NCI-H146 treated with DMSO at 0.1 percent for 48 hours (cell line): ENCODE measurements around the gene MLLT3.

ENCODE experiments used
- DNase-seq: peaks from one replicate; lab custom pipeline; 2025; ENCODE audit not compliant: unreplicated experiment; lab: John Stamatoyannopoulos, UW

The MLLT3 gene

DNA sequence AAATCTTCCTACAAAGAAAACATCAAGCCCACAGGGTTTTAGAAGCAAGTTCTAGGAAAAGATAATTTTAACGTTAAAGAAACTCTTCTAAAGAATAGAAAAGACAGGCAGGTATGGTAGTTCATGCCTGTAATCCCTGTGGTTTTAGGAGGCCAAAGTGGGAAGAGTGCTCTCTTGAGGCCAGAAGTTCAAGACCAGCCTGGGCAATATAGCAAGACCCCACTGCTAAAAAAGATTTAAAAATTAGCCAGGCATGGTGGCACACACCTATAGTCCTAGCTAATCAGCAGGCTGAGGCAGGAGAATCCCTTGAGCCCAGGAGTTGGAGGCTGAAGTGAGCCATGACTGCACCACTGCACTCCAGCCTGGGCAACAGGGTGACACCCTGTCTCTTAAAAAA is 193.3 kb downstream of the MLLT3 start:
- no peak for DNase-seq

DNA sequence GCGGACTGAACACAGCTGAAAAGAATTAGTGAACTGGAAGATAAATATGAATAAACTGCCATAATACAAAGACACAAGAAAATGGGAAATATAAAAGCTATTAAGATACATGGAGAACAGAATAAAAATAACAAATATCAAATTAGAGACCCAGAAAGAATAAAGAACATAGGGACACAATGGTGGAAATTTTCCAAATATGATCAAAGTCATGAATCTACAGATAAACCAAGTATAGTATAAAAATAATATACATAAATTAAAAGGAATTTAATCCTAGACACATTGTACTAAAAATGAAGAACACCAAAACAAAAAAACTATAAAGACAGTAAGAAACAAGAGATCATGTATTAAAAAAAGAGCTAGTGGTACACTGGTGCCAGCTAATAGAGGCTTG is 194.9 kb downstream of the MLLT3 start:
- no peak for DNase-seq

DNA sequence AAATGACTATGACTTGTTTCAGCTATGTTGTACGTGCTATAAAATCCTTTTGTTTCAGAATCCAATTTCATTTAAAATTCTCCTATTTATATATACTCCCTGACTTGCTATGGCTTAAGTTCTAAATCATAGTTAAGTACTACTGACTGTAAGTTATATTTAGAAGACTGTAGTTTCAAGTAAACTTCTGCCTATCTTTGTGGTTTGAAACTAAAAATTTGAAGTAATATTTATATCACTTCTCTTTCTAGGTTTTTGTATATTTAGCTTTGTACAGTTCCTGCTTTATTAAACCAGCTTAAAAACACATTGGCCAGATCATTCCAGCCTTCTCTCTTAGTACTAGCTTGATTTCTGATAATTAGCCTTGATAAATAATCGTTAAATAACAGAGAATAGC is 196.3 kb downstream of the MLLT3 start:
- DNase-seq: no peak

DNA sequence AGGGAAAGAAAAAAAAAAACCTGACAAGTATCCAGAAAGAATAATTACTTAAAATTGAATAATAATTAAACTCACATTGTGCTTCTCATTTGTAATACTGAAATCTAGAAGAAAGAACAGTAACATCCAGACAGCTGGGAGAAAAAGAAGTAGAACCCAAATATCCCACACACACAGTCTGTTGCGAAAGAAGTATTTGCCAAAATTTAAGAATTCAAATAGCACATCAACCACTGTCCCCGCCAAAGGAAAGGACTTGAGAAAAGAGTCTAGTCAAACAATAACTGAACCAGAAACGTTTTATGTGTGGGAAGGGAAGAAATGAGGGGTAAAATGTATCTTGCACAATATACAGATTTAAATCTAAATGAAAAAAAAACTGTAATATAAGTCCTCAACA is 202.8 kb downstream of the MLLT3 start:
- no peak for DNase-seq

DNA sequence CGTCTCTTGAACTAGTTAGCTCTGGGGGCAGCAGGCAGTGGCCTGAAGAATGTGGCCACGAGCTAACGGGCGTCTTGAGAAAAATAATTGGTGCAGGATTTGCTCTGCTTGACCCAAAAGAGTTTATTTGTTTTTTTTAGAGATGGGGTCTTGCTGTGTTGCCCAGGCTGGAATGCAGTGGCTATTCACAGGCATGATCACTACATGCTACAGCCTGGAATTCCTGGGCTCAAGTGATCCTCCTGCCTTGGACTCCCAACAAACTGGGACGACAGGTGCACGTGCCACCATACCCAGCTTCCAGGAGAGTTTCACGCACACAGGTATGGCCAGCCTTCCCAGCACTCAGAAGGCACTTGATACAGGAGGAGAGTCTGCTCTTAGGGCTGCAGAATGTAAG is 203.8 kb downstream of the MLLT3 start:
- DNase-seq: no peak

DNA sequence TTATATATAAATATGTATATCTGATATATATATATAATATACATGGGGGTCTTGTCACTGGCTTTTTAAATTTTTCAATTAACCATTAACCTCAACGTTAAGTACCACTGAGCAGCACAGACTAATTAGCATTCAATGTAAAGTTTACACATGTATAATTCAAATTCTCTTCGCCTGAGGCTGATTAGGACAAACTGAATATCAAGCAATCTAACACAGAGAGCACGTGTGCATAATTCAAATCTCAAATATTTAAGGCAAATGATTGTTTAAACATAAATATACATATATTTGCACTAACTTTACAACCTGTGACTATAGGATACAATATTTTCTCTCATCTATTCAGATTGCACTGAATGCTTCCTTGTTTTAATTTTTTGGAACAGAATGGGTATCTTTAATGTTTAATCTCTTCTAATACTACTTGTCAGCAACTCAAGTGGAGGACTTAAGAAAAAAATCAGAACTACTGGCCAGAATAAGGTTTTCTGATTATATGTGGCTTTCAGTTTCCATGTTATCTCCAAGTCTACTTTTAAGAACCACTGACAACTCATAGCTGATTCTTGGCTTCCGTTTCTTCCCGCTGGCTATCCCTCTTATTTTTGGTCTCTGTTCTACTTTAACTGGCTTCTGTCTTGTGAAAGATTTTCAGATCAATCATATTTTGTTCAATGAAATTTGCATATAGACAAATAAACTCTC is 204.8 kb downstream of the MLLT3 start:
- DNase-seq: no peak

DNA sequence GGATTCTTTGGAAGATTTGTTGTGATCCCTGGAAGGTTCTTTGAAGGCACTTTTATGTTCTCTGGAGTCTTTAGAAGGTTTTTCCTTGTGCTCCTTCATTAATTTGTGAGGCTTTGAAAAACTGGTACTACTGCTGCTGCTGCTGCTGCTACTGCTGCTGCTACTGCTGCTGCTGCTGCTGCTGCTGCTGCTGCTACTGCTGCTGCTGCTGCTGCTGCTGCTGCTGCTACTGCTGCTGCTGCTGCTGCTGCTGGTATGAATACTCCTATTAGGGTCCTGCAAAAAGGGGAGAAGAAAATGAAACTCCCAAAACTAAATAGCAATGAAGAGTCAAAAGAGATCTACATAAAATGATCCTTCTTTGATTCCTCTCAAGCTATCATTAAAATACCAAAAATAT is 208.1 kb downstream of the MLLT3 start:
- no peak for DNase-seq

DNA sequence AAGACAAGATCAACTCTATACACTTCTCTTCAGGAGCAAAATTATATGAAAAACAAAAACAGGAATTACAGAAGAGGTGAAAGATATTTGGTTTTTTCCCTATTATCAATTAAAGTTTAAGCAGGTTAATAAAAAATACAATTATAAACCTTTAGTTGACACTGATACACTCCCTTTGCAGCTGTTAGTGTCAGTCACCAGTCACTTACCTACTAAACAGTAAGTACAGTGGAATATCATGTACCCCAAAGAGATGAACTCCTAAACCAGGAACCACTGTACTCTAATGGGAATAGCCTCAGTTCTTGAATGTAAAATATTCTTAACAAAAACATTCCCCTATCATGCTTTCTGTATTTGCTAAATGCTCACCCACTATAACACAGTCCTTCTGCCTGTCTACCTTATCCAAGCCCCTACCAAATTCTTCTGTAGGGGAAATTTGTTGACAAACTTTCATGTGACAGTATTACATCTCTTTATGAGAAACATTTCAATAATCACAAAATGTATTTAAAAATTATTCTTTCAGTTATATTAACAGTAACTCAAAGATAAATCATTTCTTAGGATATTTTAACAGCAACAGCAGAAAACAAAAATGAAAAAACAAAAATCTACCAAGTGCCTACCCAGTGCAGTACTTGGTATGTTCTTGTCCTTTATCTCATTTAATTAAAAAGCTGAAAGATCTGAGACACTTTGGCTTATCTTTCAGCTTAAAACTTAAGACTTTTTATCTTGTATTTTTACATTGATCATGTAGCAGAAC is 212.8 kb downstream of the MLLT3 start:
- DNase-seq: no peak

DNA sequence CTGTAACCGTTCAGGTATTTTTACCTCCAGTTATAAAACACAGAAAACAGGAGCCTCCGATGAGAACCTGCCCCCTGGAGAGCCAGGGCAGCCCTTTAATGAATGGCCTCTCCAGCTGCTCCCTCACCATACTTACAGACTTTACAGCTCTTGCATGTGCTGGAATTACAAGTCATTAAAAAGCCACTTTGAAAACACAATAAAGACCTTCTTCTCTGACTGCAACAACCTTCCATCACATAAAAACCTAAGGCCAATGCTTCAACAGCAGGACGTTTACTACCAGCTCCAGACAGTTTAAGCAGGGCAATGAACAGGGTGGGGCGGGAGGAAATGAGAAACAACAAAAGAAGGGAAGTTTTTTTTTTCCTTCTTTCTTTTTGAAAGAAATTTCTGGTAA is 213.8 kb downstream of the MLLT3 start:
- no peak for DNase-seq

DNA sequence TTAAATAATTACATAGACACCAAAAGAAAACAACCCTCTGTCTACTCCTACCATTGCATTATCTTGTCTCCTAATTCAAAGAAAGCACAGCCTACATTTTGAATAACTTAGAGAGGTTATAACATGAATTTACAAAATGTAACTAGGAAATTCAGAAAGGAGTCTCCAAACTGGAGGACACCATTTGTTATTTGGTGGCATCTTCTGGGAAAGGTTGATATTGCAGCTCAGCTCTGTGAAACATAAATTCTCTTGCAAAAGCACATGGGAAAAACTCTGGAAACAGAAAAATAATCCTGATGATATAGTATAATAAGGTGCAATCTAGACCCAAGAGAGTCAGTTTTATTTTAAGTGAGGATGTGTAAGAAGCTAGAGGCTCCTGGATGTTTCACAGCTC is 215.3 kb downstream of the MLLT3 start:
- no peak for DNase-seq

DNA sequence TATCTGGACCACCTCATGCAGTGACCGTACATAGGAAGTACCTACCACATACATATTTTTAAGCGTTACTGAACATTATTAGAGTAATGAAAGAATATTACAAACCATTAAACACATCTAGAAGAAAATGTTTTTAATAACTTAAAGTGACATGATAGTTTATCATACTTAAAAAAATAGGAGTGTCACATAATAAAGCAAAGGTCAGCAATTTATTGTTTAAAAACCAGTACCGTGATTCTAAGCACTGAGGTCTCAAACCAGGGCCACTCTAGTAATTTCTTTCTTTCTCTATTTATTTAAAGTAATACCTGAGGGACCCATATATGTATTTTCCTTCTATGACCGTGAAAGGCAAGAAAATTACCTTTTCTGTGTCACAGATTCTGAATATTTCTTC is 216.0 kb downstream of the MLLT3 start:
- no peak for DNase-seq

DNA sequence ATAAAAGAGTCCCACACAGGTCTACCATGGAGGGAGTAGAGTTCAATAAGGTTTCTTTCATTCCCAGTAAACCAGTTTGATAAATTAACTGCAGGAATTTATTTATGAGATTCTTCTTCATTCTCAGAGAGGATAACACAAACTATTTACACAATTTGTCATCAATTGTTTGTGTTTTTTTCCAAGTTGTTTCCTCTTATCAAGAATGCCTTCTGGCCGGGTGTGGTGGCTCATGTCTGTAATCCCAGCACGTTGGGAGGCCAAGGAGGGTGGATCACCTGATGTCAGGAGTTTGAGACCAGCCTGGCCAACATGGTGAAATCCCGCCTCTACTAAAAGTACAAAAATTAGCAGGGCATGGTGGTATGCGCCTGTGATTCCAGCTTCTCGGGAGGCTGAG is 216.7 kb downstream of the MLLT3 start:
- DNase-seq: no peak

DNA sequence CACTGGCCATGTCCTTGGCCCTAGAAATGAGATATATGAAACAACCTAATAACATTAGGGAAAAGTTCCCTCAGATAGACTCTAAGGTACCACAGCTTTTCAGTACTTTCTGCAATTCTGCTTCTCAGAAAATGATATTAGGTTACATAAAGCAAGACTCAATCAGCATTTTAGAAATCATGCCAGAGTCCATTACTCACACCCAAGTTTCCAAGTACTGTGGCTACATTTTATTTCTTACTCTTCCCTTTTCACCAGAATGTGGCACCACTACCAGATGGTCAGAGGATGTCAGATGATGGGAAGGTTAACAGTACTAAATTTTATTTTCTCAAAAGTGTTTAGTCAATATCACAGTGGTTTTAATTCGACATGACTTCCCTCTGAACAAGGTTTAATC is 217.2 kb downstream of the MLLT3 start:
- DNase-seq: no peak

DNA sequence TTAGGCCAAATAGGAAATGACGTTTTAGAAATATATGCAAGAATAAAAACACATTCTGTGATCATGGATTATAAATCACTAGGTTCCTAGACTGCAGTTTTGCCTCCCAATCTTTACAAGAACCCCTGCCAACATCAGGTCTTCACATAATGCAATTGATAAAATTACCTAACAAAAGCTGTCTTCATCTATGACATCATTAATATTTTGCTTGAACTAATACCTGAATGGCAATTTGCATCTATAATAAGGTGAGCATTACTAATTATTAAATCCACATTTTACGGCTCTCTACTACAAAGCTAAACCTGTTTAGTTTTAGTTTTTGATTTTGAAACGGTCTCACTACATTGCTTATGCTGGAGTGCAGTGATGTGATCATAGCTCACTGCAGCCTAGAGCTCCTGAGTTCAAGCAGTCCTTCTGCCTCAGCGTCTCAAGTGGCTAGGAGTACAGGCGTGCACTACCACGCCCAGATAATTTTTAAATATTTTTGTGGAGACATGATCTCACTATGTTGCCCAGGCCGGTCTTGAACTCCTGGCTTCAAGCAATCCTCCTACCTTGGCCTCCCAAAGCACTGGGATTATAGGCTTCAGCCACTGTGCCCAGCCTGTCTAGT is 218.0 kb downstream of the MLLT3 start:
- no peak for DNase-seq

DNA sequence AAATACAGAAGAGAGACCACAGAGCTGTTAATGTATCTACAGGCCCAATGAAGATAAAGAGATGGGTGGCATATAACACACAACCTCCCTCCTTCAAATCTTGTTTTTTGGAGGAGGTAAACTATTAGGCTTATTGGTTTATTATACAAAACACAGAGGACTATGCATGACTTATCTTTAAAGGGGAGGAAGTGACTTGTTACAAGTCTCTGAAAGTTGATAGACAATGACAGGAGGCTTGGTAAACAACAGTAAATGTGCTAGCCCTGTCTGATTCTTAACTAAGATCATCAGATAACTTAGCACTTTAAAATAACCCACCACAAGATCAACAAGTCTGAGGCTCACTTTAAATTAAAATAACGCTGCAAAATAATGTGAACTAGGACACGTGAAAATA is 219.0 kb downstream of the MLLT3 start:
- no peak for DNase-seq

DNA sequence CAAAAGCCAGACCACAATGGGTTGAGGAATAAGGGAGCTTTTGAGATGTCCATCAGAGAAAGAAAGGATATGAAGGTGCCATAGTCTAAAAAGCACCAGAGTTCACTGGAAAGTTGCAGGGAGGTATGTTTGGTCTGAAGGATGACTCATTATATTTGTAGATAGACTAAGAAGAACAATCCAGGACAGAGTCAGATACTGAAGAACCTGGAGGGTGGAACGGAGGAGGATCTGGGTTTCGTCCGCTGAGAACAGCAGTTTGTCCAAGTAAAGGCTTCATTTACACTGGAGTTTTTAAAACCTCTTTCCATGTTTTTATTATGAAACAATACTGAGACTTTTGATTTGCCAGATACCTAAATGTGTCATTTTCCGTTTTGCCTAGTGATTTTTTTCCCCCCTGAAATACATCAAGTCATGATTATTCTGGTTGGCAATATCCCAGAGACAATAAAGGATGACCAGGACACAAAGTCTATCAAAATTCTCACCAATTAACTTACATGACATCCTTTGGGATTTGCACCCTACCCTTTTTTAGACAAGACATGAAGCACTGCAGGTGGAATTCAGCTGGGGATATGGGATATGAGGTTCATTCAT is 219.9 kb downstream of the MLLT3 start:
- no peak for DNase-seq

DNA sequence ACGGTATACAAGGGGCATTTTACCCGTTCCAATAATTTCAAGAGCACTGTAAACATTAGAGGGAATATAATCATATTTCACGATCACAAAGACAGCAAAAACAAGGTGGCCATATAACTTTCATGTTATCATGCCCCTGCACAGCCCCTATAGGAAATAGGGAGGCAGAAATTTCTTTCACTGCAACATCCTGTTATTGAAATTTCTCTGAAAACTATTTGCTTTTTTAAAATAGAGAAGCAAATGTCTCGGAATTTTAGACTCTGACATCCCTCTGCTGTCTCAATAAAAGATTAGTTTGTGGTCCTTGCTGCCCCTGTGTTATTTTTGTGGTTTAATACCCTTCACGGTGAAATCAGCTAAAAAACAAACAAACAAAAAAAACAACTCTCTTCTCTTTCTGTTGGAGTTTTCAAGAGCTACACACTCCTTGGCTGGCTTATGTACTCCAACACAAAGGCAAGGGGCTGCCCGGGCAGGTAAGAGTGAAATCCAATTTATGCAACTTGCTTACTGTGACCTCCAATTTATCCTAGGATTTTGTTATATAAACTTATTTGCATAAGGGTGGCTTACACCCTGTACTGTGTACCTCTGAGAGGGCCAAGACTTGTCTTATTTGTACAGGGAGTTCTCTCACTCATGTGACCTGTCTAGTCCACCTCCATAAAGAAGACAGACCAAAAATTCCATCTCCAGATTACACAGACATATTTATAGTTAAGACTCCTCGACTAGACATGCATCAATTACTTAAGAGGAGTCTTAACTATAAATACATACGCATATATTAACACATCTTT is 223.6 kb downstream of the MLLT3 start:
- no peak for DNase-seq

DNA sequence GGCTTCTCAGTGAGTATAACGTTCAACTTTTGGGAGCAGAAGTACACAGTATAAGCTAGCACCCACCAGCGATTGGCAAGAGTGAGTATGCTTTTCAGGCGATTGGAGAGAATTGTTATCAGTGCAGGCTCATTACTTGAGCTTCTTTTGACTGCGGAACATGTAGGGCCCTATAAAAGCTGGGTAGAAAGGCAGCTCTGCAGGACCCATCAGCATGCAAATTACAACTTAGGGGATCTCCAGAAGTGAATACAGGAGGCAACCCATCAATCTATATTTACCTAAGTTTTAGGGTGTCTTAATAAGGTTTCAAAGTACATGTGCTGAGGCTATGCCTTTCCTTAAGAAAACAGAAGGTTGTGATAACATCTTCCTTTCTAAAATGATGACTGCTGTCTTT is 225.0 kb downstream of the MLLT3 start:
- no peak for DNase-seq

DNA sequence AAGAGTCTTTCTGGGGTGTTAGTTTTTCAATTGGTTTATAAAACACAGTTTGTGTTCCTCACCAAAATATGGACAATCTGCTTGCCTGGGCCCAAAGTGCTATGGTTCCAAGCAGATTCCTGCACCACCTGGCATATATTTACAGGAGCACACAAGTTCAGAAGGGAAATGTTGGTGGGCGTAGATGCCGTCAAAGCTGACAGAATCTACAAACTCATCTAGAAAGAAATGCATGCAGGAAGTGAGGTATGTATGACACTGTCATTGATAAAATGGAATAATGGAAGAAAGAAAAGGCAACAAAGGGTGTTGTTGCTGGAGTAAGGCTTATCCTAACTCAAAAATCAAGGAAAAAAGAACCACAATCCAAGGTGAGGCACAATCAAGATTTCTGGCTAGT is 225.8 kb downstream of the MLLT3 start:
- no peak for DNase-seq

DNA sequence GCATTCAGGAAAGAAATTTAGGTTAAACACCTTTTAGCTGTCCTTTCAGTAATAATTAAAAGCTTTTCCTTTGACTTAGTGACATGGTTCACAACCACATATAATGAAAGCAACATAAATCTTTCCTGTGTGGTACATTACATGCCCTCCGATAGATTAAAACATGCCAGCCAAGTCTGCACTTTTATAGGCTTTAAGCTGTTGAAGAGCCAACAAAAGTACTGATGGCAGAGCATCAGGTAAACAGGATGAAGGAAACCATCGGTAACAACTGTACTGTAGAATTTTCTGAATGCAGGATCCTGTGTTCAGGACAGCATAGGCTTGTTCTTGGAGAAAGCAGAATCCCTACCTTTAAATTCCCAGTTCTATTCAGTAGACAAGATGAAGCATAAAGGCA is 226.6 kb downstream of the MLLT3 start:
- DNase-seq: no peak

DNA sequence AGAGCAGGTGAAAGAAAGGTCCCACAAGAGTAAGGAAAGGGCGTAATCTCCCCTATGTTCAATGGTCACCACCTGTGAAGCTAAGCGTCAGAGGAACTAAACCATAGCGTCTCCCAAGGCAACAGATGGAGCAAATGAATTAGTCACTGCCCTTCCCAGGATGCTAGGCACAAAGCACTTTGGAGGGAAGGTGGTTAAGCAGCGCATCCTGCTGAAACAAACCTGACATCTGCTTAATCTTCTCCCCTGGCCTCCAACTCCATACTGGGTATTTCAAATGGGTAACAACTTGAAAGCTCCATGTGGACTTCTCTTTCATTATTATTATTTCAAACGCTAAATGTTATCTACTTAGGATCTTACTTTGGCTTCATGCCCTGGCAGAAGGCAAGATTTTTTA is 227.3 kb downstream of the MLLT3 start:
- no peak for DNase-seq
